Measurements from ENCODE around the gene CFAP299.

CFAP299 gene

GRCh38 chr4:80594701-80595100 is 259.2 kb downstream of the CFAP299 start:
- no peak overlapping the region for H3K4me3 ChIP-seq (ENCODE audit: low read length)
- no peaks in the 10 kb centered on the region for H3K4me1 ChIP-seq (ENCODE audit: control insufficient read depth, insufficient read depth, low read length)
- H3K9me3 ChIP-seq (ENCODE audit: control insufficient read depth, low read length), result no peaks in the 10 kb centered on the region
- no peak overlapping the region for H3K9ac ChIP-seq (ENCODE audit: low read length)
- H3K36me3 ChIP-seq (ENCODE audit: control insufficient read depth, insufficient read depth, low read length), result no peaks in the 10 kb centered on the region
- no peaks in the 10 kb centered on the region for H3K27me3 ChIP-seq (ENCODE audit: control insufficient read depth, insufficient read depth, low read length)

DNA sequence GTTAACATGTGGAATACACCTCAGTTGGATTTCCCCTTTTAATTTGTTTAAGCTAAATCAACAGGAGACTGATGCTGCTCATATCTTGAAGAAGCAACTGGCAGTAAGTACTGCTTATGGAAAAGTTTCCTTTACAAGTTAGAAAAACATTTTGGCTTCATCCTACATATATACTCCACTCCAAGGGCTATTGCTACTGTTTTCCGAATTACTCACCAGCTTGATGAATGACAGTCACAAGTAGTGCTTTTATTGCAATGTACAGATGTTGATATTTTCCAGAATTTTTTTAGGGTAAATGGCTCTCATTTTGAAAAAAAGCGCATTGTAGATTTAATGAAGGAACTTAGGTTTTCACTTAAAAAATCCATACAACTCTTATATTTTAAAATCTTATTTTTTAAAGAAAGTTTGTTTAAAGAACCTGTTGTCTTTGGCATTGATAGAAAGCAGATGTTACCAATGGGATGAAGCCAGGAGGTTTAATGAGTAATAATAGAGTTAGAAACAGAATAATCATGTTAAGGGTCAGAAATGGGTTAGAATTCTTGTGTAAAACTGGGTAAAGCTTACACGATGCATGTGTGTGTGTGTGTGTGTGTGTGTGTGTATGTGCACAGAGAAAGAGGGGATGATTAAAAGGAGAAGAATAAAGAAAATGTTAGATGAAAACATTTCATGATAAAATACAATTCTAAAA is 272.9 kb downstream of the CFAP299 start:
- H3K4me1 ChIP-seq (ENCODE audit: control insufficient read depth, insufficient read depth, low read length), result no peaks in the 10 kb centered on the region
- H3K27me3 ChIP-seq (ENCODE audit: control insufficient read depth, insufficient read depth, low read length), result no peaks in the 10 kb centered on the region
- H3K36me3 ChIP-seq (ENCODE audit: control insufficient read depth, insufficient read depth, low read length), result no peaks in the 10 kb centered on the region
- no peak overlapping the region for H3K4me3 ChIP-seq (ENCODE audit: low read length)
- H3K9ac ChIP-seq (ENCODE audit: low read length), result no peak overlapping the region
- no peaks in the 10 kb centered on the region for H3K9me3 ChIP-seq (ENCODE audit: control insufficient read depth, low read length)

DNA sequence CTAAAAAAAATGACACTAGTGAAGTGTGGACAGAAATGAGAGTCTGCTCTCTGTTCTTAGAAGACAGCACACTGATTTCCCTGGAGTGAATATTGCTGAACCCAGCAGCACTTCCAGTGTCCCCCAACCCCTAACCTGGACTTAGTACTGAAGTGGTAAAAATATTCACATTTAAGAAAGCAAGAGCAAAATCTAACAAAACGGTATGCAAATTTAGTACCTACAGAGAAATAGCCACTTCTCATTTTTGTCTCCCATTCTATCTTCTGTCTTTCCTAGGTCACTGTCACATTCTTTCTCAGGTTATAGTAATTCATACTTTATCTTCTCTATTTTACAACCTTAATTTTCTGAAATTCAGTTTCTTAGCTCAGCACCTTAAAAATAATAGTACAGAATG is 274.7 kb downstream of the CFAP299 start:
- Histone ChIP-seq H3K27me3 (ENCODE audit: control insufficient read depth, insufficient read depth, low read length) (no peaks in the 10 kb centered on the region), H3K9ac (ENCODE audit: low read length) (no peak overlapping the region), H3K36me3 (ENCODE audit: control insufficient read depth, insufficient read depth, low read length) (no peaks in the 10 kb centered on the region), H3K9me3 (ENCODE audit: control insufficient read depth, low read length) (no peaks in the 10 kb centered on the region), H3K4me3 (ENCODE audit: low read length) (no peak overlapping the region), H3K4me1 (ENCODE audit: control insufficient read depth, insufficient read depth, low read length) (peaks cover 6% of the 10 kb centered on the region)

GRCh38 chr4:80610845-80611677 is 275.5 kb downstream of the CFAP299 start:
- H3K9ac ChIP-seq (ENCODE audit: low read length), result no peak overlapping the region
- no peaks in the 10 kb centered on the region for H3K9me3 ChIP-seq (ENCODE audit: control insufficient read depth, low read length)
- peaks cover 11% of the 10 kb centered on the region for H3K4me1 ChIP-seq (ENCODE audit: control insufficient read depth, insufficient read depth, low read length)
- H3K27me3 ChIP-seq (ENCODE audit: control insufficient read depth, insufficient read depth, low read length), result no peaks in the 10 kb centered on the region
- H3K4me3 ChIP-seq (ENCODE audit: low read length), result no peak overlapping the region
- no peaks in the 10 kb centered on the region for H3K36me3 ChIP-seq (ENCODE audit: control insufficient read depth, insufficient read depth, low read length)

DNA sequence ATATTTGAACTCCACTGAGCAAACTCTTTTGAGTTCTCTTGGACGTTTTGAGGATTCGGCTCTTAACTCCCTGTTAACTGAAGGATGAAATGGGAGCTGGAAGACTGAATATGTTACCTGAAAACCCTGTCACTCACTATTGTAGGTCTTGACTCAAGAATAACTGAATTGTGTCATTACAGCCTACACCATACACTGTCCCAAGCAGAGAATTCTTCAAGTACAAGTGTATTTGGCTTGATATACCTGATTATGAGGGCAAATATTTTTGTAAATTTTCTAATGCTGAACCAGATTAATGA is 276.1 kb downstream of the CFAP299 start:
- Histone ChIP-seq H3K9ac (ENCODE audit: low read length) (no peak overlapping the region), H3K27me3 (ENCODE audit: control insufficient read depth, insufficient read depth, low read length) (no peaks in the 10 kb centered on the region), H3K36me3 (ENCODE audit: control insufficient read depth, insufficient read depth, low read length) (no peaks in the 10 kb centered on the region), H3K4me3 (ENCODE audit: low read length) (no peak overlapping the region), H3K4me1 (ENCODE audit: control insufficient read depth, insufficient read depth, low read length) (peaks cover 11% of the 10 kb centered on the region), H3K9me3 (ENCODE audit: control insufficient read depth, low read length) (no peaks in the 10 kb centered on the region)

- no peak overlapping the region for H3K9ac ChIP-seq (ENCODE audit: low read length)
- H3K9me3 ChIP-seq (ENCODE audit: control insufficient read depth, low read length), result no peaks in the 10 kb centered on the region
- no peak overlapping the region for H3K4me3 ChIP-seq (ENCODE audit: low read length)
- peaks cover 11% of the 10 kb centered on the region for H3K4me1 ChIP-seq (ENCODE audit: control insufficient read depth, insufficient read depth, low read length)
- peaks cover 5% of the 10 kb centered on the region for H3K27me3 ChIP-seq (ENCODE audit: control insufficient read depth, insufficient read depth, low read length)
- H3K36me3 ChIP-seq (ENCODE audit: control insufficient read depth, insufficient read depth, low read length), result no peaks in the 10 kb centered on the region
These were observed 277.9 kb downstream of the CFAP299 start for GRCh38 chr4:80613470-80613869.

DNA sequence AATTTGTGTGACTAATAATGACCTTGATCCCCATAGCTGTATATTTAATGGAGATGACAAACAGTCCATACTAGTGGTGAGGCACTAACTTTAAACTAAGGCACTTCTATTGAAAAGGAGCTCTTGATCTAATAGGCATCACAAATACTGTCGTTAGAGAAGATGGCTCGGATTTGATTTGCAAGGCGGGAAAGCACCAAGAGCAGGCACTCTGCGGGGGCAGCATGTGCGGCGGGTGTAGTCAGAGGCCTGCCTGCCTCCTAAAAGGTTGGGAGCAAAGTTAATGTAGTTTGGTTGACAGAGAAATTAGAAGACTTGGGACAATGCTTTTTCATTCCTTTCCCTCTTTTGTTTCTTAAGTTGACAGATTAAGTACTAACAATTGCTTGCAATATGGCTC is 278.8 kb downstream of the CFAP299 start:
- no peaks in the 10 kb centered on the region for H3K9me3 ChIP-seq (ENCODE audit: control insufficient read depth, low read length)
- H3K4me1 ChIP-seq (ENCODE audit: control insufficient read depth, insufficient read depth, low read length), result peaks cover 11% of the 10 kb centered on the region
- H3K9ac ChIP-seq (ENCODE audit: low read length), result no peak overlapping the region
- no peaks in the 10 kb centered on the region for H3K36me3 ChIP-seq (ENCODE audit: control insufficient read depth, insufficient read depth, low read length)
- no peak overlapping the region for H3K4me3 ChIP-seq (ENCODE audit: low read length)
- H3K27me3 ChIP-seq (ENCODE audit: control insufficient read depth, insufficient read depth, low read length), result peaks cover 5% of the 10 kb centered on the region

- Histone ChIP-seq H3K4me3 (ENCODE audit: low read length) (no peak overlapping the region), H3K27me3 (ENCODE audit: control insufficient read depth, insufficient read depth, low read length) (peaks cover 5% of the 10 kb centered on the region), H3K9me3 (ENCODE audit: control insufficient read depth, low read length) (no peaks in the 10 kb centered on the region), H3K4me1 (ENCODE audit: control insufficient read depth, insufficient read depth, low read length) (peaks cover 11% of the 10 kb centered on the region), H3K9ac (ENCODE audit: low read length) (no peak overlapping the region), H3K36me3 (ENCODE audit: control insufficient read depth, insufficient read depth, low read length) (no peaks in the 10 kb centered on the region)
These were observed 279.6 kb downstream of the CFAP299 start for GRCh38 chr4:80615099-80615498.

DNA sequence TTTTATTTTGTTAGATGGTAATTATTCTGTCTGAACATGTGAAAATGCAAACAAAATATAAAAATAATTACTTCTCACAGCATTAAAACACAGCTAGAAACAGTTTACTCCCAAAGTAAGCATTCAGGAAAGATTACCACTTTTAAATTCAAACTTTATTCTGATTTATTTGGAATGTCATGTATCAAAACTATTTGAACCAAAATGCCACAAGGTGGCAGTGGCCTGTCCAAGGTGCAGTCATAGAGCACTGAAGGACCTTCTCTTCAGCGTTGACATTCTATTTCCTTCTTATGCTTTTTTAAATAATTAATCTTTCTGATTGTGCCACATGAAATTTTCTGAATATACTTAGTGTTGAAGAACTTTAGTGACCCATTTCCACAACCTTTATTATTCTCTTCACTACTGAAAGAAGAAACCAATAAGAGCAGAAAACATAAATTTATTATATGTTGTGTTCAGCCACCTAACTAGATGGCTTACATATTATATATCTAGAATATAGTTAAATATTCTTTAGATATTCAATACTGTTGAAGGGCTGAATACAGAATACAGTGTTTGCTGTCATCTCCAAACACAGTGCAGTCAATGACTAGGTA is 283.6 kb downstream of the CFAP299 start:
- Histone ChIP-seq H3K36me3 (ENCODE audit: control insufficient read depth, insufficient read depth, low read length) (no peaks in the 10 kb centered on the region), H3K27me3 (ENCODE audit: control insufficient read depth, insufficient read depth, low read length) (peaks cover 8% of the 10 kb centered on the region), H3K9ac (ENCODE audit: low read length) (no peak overlapping the region), H3K4me1 (ENCODE audit: control insufficient read depth, insufficient read depth, low read length) (peaks cover 8% of the 10 kb centered on the region), H3K4me3 (ENCODE audit: low read length) (no peak overlapping the region), H3K9me3 (ENCODE audit: control insufficient read depth, low read length) (no peaks in the 10 kb centered on the region)

- H3K27me3 ChIP-seq (ENCODE audit: control insufficient read depth, insufficient read depth, low read length), result no peaks in the 10 kb centered on the region
- no peak overlapping the region for H3K4me3 ChIP-seq (ENCODE audit: low read length)
- H3K36me3 ChIP-seq (ENCODE audit: control insufficient read depth, insufficient read depth, low read length), result no peaks in the 10 kb centered on the region
- no peak overlapping the region for H3K9ac ChIP-seq (ENCODE audit: low read length)
- H3K4me1 ChIP-seq (ENCODE audit: control insufficient read depth, insufficient read depth, low read length), result no peaks in the 10 kb centered on the region
- H3K9me3 ChIP-seq (ENCODE audit: control insufficient read depth, low read length), result no peaks in the 10 kb centered on the region
These were observed 296.3 kb downstream of the CFAP299 start for GRCh38 chr4:80631861-80632260.

GRCh38 chr4:80637190-80637589 is 301.7 kb downstream of the CFAP299 start:
- Histone ChIP-seq H3K9me3 (ENCODE audit: control insufficient read depth, low read length) (no peaks in the 10 kb centered on the region), H3K27me3 (ENCODE audit: control insufficient read depth, insufficient read depth, low read length) (no peaks in the 10 kb centered on the region), H3K36me3 (ENCODE audit: control insufficient read depth, insufficient read depth, low read length) (no peaks in the 10 kb centered on the region), H3K4me1 (ENCODE audit: control insufficient read depth, insufficient read depth, low read length) (no peaks in the 10 kb centered on the region), H3K4me3 (ENCODE audit: low read length) (no peak overlapping the region), H3K9ac (ENCODE audit: low read length) (no peak overlapping the region)

GRCh38 chr4:80646061-80646460 is 310.5 kb downstream of the CFAP299 start:
- no peak overlapping the region for H3K9ac ChIP-seq (ENCODE audit: low read length)
- H3K4me3 ChIP-seq (ENCODE audit: low read length), result no peak overlapping the region
- no peaks in the 10 kb centered on the region for H3K27me3 ChIP-seq (ENCODE audit: control insufficient read depth, insufficient read depth, low read length)
- no peaks in the 10 kb centered on the region for H3K4me1 ChIP-seq (ENCODE audit: control insufficient read depth, insufficient read depth, low read length)
- H3K9me3 ChIP-seq (ENCODE audit: control insufficient read depth, low read length), result no peaks in the 10 kb centered on the region
- no peaks in the 10 kb centered on the region for H3K36me3 ChIP-seq (ENCODE audit: control insufficient read depth, insufficient read depth, low read length)
